Upper lobe of right lung (tissue), 1 donor: Measurements from ENCODE around the gene SAV1. TPM values are rescaled to one million over a fixed set of nuclear protein-coding genes. Genes with fewer than 3 reads are reported as not detected.

Source experiments
- ATAC-seq: fragments of 200-7000 bp; cut with Tn5 transposase; one replicate; pipeline ENCODE4 v1.9.1; 2020; ENCODE audit warnings: mild to moderate bottlenecking, moderate library complexity
- DNase-seq: peaks from one replicate; pipeline ENCODE4 v3.0.0-alpha.2; 2020
- H3K27ac ChIP-seq: fragments of 200-600 bp; one replicate; pipeline ENCODE4 v1.8.0; 2022
- H3K27me3 ChIP-seq: fragments of 200-600 bp; one replicate; pipeline ENCODE4 v1.8.0; 2022; ENCODE audit warnings: mild to moderate bottlenecking
- H3K36me3 ChIP-seq: fragments of 200-600 bp; one replicate; pipeline ENCODE4 v1.8.0; 2022
- H3K4me1 ChIP-seq: fragments of 200-600 bp; one replicate; pipeline ENCODE4 v1.8.0; 2022
- H3K4me3 ChIP-seq: fragments of 200-600 bp; one replicate; pipeline ENCODE4 v1.8.0; 2022; ENCODE audit warnings: mild to moderate bottlenecking
- H3K9me3 ChIP-seq: fragments of 200-600 bp; one replicate; pipeline ENCODE4 v1.8.0; 2022
- intact Hi-C: fragments of 100-400 bp; cut with DNase I; formaldehyde crosslinking; loops from one replicate; pipeline ENCODE4 v1.11.0; 2022
- total RNA-seq: library from RNA; stranded (reverse); fragmentation: NEBNext Ultra II Directional; extraction: Animal tissue kit (Norgen Biotek cat#: 25700); gene quantifications from one replicate; pipeline ENCODE4 v1.2.1, GENCODE V29; 2021
- TF ChIP-seq, protein P1 (sequence below): fragments of 200-600 bp; IDR thresholded peaks from one replicate; pipeline ENCODE4 v1.8.0; 2022; ENCODE audit warnings: antibody characterized with exemption
- donor health status: DM: no; HTN: yes; CAD: no; lungs with severe emphysema.

SAV1 gene
- total RNA-seq, 1 donor from 2014 or later, result 42.8 TPM

DNA sequence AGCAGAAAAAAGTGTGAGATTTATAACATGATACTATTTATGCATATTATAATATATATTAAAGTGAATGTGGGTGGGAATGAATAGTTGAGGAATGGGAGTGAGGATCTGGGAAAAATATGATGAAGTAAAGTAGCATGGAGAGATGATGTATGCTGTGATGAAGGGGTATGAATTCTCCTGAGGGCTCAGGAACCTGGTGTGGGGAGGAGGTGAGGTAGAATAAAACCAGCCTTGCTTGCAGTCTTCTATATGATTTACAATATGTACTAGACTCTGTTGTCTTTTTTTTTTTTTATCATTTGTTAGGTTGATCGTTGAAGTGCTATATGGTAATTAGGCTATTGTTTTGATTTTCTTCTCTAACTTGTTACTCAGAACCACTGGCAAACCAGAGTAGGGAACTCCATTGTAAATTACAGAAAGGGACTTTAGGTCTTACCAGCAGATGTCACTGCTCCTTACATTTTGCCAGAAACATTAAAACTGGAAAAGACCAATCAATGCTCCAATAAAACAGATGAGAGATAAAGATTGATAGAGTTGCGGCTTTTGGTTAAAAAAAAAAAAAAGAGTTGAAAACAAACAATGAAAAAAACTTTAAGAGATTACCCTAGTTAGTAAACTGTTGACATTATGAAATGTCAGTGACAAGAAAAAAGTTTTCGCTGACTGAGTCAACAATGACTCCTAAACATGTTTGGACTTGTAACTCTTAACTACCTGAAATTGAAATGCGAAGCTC lies 68.2 kb downstream of the SAV1 start:
- no peaks in the 10 kb centered on the region for H3K9me3 ChIP-seq
- no peak overlapping the region for H3K4me3 ChIP-seq
- no peak overlapping the region for H3K27ac ChIP-seq
- no peaks in the 10 kb centered on the region for H3K27me3 ChIP-seq
- intact Hi-C loops, result loop anchor here (10.0 kb wide), 1 partner anchor 175 kb away; no protein-coding TSS in a partner anchor
- no peaks in the 10 kb centered on the region for H3K36me3 ChIP-seq
- no peak for DNase-seq
- peak; percentile 68 for ATAC-seq
- H3K4me1 ChIP-seq, result no peaks in the 10 kb centered on the region
- TF ChIP-seq, protein P1, sequence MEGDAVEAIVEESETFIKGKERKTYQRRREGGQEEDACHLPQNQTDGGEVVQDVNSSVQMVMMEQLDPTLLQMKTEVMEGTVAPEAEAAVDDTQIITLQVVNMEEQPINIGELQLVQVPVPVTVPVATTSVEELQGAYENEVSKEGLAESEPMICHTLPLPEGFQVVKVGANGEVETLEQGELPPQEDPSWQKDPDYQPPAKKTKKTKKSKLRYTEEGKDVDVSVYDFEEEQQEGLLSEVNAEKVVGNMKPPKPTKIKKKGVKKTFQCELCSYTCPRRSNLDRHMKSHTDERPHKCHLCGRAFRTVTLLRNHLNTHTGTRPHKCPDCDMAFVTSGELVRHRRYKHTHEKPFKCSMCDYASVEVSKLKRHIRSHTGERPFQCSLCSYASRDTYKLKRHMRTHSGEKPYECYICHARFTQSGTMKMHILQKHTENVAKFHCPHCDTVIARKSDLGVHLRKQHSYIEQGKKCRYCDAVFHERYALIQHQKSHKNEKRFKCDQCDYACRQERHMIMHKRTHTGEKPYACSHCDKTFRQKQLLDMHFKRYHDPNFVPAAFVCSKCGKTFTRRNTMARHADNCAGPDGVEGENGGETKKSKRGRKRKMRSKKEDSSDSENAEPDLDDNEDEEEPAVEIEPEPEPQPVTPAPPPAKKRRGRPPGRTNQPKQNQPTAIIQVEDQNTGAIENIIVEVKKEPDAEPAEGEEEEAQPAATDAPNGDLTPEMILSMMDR, result peak; percentile 53

DNA sequence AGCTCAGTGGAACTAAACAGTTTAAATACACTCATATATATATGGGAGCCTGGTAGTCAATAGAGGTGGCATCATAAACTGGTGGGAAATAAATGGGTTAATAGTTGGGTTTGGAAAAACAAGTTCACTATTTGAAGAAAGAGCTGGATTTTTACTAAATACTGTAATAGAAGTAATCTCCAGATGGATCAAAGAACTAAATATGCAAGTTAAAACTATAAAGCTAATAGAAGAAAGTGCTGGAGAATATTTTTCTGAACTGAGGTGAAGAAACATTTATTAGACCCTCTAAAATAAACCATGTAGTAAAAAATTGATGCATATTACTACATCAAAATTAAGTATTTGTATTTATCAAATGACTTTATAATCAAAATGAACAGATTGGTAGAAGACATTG lies 69.3 kb downstream of the SAV1 start:
- H3K27me3 ChIP-seq, result no peaks in the 10 kb centered on the region
- TF ChIP-seq, protein P1, result no peak

DNA sequence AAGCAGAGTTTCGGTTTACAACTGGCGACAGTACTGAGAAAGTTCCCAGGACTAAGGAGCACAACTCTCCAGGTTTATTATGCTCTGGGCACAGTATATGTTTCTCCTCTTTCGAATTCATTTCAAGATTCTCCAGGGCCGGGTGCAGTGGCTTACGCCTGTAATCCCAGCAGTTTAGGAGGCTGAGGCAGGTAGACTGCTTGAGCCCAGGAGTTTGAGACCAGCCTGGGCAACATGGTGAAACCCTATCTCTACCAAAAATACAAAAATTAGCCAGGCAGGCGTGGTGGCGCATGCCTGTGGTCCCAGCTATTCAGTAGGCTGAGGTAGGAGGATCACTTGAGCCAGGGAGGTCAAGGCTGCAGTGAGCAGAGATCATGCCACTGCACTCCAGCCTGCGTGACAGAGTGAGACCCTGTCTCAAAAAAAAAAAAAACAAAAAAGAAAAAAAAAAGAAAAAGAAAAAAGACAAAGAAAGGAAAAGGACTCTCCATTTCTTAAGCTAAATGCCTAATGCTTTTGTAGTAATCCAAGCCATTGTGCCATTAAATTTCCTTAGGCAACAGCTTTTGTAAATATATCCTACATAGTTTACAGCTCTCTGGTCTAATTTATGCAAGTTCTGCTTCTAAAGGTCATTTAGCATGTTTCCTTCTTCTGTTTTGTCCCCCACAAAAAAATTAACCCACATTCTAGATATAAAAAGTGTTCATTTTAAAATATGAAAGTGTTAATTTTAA lies 73.4 kb downstream of the SAV1 start:
- no peak overlapping the region for H3K27ac ChIP-seq
- no peaks in the 10 kb centered on the region for H3K36me3 ChIP-seq
- no peaks in the 10 kb centered on the region for H3K27me3 ChIP-seq
- H3K4me1 ChIP-seq, result no peaks in the 10 kb centered on the region
- no peak for DNase-seq
- no peaks in the 10 kb centered on the region for H3K9me3 ChIP-seq
- no peak for ATAC-seq
- intact Hi-C loops, result no loop called here
- no peak overlapping the region for H3K4me3 ChIP-seq
- TF ChIP-seq, protein P1, result no peak

More for the DNA sequence above, 69.3 kb downstream of the SAV1 start:
- no peaks in the 10 kb centered on the region for H3K36me3 ChIP-seq
- H3K27ac ChIP-seq, result no peak overlapping the region
- no peaks in the 10 kb centered on the region for H3K4me1 ChIP-seq
- ATAC-seq (no peak), DNase-seq (no peak)
- no peaks in the 10 kb centered on the region for H3K9me3 ChIP-seq
- no peak overlapping the region for H3K4me3 ChIP-seq
- intact Hi-C loops, result no loop called here

DNA sequence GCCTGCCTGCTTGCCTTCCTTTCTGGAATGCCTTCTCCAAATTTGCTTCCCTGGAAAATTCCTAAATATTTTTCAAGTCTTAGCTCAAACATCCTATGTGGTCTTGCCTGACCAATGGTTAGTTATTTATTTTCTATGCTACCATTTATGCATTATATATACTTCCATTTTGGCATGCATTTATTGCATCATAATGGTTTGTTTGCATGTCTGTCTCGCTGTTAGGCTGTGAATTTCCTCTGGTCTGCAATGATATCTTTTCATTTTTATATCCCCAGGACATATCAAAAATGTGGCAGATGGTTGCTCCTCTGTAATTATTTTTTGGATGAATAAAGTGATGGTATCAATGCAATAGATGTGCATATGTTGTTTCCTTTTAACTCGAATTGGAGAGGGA lies 77.6 kb downstream of the SAV1 start:
- no peaks in the 10 kb centered on the region for H3K4me1 ChIP-seq
- DNase-seq (no peak), ATAC-seq (no peak)
- H3K9me3 ChIP-seq, result no peaks in the 10 kb centered on the region
- no peaks in the 10 kb centered on the region for H3K27me3 ChIP-seq
- intact Hi-C loops, result no loop called here
- H3K4me3 ChIP-seq, result no peak overlapping the region
- H3K36me3 ChIP-seq, result no peaks in the 10 kb centered on the region
- TF ChIP-seq, protein P1, result no peak
- no peak overlapping the region for H3K27ac ChIP-seq

Other genes starting within 250 kb of the SAV1 start
- gene MAP4K5, start 135.7 kb downstream of the SAV1 start, total RNA-seq, result 46.3 TPM
- 5.9 TPM for gene ATL1, start 108.2 kb downstream of the SAV1 start, total RNA-seq
- 37.5 TPM for gene NIN, start 162.9 kb upstream of the SAV1 start, total RNA-seq
- 0.43 TPM for gene ABHD12B, start 203.7 kb upstream of the SAV1 start, total RNA-seq